HG03460 (cell line): Measurements from ENCODE around the gene BLTP3B.
"Not testable (repeated sequence)": the region's sequence is repeated elsewhere in the genome, so short reads cannot be mapped to it uniquely, and the experiment has no call there.

Experiments used
- ATAC-seq: cut with Tn5 transposase; IDR thresholded peaks from one replicate; pipeline ENCODE4 v1.9.1; 2021; ENCODE audit not compliant: unreplicated experiment

The BLTP3B gene

GRCh38 chr12:100142851-100143559, at the start of gene BLTP3B:
Gene BLTP3B, minus strand, starts transcription at chr12:100142874. Its CDS starts 239 bp downstream, at chr12:100142635.
- ATAC-seq: peak; percentile 79

- no peak for ATAC-seq
These were observed 47.1 kb upstream of the BLTP3B start for GRCh38 chr12:100189636-100190394.

GRCh38 chr12:100188888-100189635, 46.4 kb upstream of the BLTP3B start:
- ATAC-seq: not testable (repeated sequence)

GRCh38 chr12:100187857-100188519, 45.3 kb upstream of the BLTP3B start:
- no peak for ATAC-seq

GRCh38 chr12:100187068-100187467, 44.4 kb upstream of the BLTP3B start:
- ATAC-seq: no peak

GRCh38 chr12:100186071-100186470, 43.4 kb upstream of the BLTP3B start:
- ATAC-seq: no peak

GRCh38 chr12:100185361-100185894, 42.8 kb upstream of the BLTP3B start:
- peak; percentile 70 for ATAC-seq

- no peak for ATAC-seq
These were observed 42.0 kb upstream of the BLTP3B start for GRCh38 chr12:100184549-100185145.

- no peak for ATAC-seq
These were observed 36.6 kb upstream of the BLTP3B start for GRCh38 chr12:100179252-100179651.

- ATAC-seq: not testable (repeated sequence)
These were observed 33.8 kb upstream of the BLTP3B start for GRCh38 chr12:100176493-100176892.

GRCh38 chr12:100174495-100174894, 31.8 kb upstream of the BLTP3B start:
- ATAC-seq: no peak

GRCh38 chr12:100173111-100173510, 30.4 kb upstream of the BLTP3B start:
- ATAC-seq: no peak

GRCh38 chr12:100171248-100171647, 28.6 kb upstream of the BLTP3B start:
- no peak for ATAC-seq

GRCh38 chr12:100170313-100170858, 27.7 kb upstream of the BLTP3B start:
- ATAC-seq: no peak

- ATAC-seq: no peak
These were observed 26.7 kb upstream of the BLTP3B start for GRCh38 chr12:100169345-100169744.

- no peak for ATAC-seq
These were observed 25.9 kb upstream of the BLTP3B start for GRCh38 chr12:100168562-100168961.

- no peak for ATAC-seq
These were observed 23.6 kb upstream of the BLTP3B start for GRCh38 chr12:100166232-100166631.

GRCh38 chr12:100165356-100165755, 22.7 kb upstream of the BLTP3B start:
- no peak for ATAC-seq

- ATAC-seq: no peak
These were observed 21.6 kb upstream of the BLTP3B start for GRCh38 chr12:100164153-100164704.
